GM12878 (cell line): ENCODE measurements around the gene CEP128. TPM values are rescaled to one million over a fixed set of nuclear protein-coding genes. Genes with fewer than 3 reads are reported as not detected.

Source experiments
- ATAC-seq: fragments of 200-7000 bp; cut with Tn5 transposase; 3 replicates; pipeline ENCODE4 v1.9.1; 2020; ENCODE audit warnings: mild to moderate bottlenecking, moderate library complexity
- Bru-seq: library from RNA; stranded (reverse); fragments of 400-500 nt; gene quantifications from one replicate; lab custom pipeline; 2021; lab: Mats Ljungman, UMichigan
- BruChase-seq, 2 experiments: library from RNA; stranded (reverse); fragments of 400-500 nt; gene quantifications; one replicate each; lab custom pipeline; 2021; lab: Mats Ljungman, UMichigan
- BruUV-seq: library from RNA; stranded (reverse); fragments of 400-500 nt; replicated peaks from 2 replicates; lab custom pipeline; 2021; lab: Mats Ljungman, UMichigan
- CTCF ChIA-PET: fragments of 300-600 bp; sonication (Branson Sonifier 250); formaldehyde crosslinking; extraction: SDS; loops from one replicate; lab custom pipeline; 2021; ENCODE audit warnings: inconsistent platforms; lab: Yijun Ruan, JAX
- POLR2A ChIA-PET: fragments of 350-600 bp; formaldehyde crosslinking; extraction: SDS; loops from one replicate; lab custom pipeline; 2021; ENCODE audit warnings: inconsistent platforms; lab: Charles Lee
- RAD21 ChIA-PET: fragments of 300-600 bp; sonication (Branson Sonifier 250); formaldehyde crosslinking; loops from one replicate; lab custom pipeline; 2023; ENCODE audit warnings: antibody characterized with exemption; ENCODE audit not compliant: unreplicated experiment; lab: Charles Lee
- SMC1A ChIA-PET: fragments of 300-600 bp; sonication (Branson Sonifier 250); formaldehyde crosslinking; loops from one replicate; lab custom pipeline; 2023; ENCODE audit not compliant: unreplicated experiment, uncharacterized antibody; lab: Charles Lee
- DNase-seq: peaks from one replicate; pipeline ENCODE4 v3.0.0-alpha.2; 2011; ENCODE audit warnings: low read depth, low spot score
- FAIRE-seq: peaks from 3 replicates; lab custom pipeline; 2011; peaks lifted over from hg19 to GRCh38; lab: Jason Lieb, UNC
- H2AFZ ChIP-seq: 2 replicates; pipeline ENCODE4 v1.6.0; 2011; ENCODE audit warnings: low read depth, low read length, control low read depth; ENCODE audit not compliant: control insufficient read depth
- H3K27ac ChIP-seq: 2 replicates; pipeline ENCODE4 v1.5.1; 2011; ENCODE audit warnings: control low read depth; ENCODE audit not compliant: control insufficient read depth, insufficient read depth
- H3K27me3 ChIP-seq, 2 experiments: replicated peaks in 1 of 2; 2 replicates each; pipeline versions ENCODE4 v1.6.0 to v1.6.1; 2011; ENCODE audit warnings: low read length in 1 of 2; ENCODE audit not compliant: control insufficient read depth in 2 of 2, insufficient read depth in 2 of 2
- H3K36me3 ChIP-seq, 2 experiments: 2 replicates each; pipeline ENCODE4 v1.5.1; 2011; ENCODE audit warnings: low read length in 1 of 2; ENCODE audit not compliant: control insufficient read depth in 2 of 2, insufficient read depth in 2 of 2
- H3K4me1 ChIP-seq: 2 replicates; pipeline ENCODE4 v1.6.1; 2011; ENCODE audit warnings: mild to moderate bottlenecking, low read length, moderate library complexity, mixed read lengths; ENCODE audit not compliant: control insufficient read depth, insufficient read depth
- H3K4me2 ChIP-seq: 2 replicates; pipeline ENCODE4 v1.6.0; 2011; ENCODE audit warnings: control low read depth; ENCODE audit not compliant: control insufficient read depth, insufficient read depth
- H3K4me3 ChIP-seq: fragments of 200-600 bp; sonication (generic); 2 replicates; pipeline ENCODE4 v1.5.1; 2016
- H3K79me2 ChIP-seq: 2 replicates; pipeline ENCODE4 v1.6.0; 2011; ENCODE audit warnings: low read length; ENCODE audit not compliant: control insufficient read depth, insufficient read depth
- H3K9ac ChIP-seq: 2 replicates; pipeline ENCODE4 v1.8.0; 2011; ENCODE audit warnings: low read length, control low read depth, mixed read lengths; ENCODE audit not compliant: control insufficient read depth, insufficient read depth
- H3K9me3 ChIP-seq: replicated peaks from 3 replicates; pipeline ENCODE4 v1.5.1; 2011; ENCODE audit warnings: mild to moderate bottlenecking, low read length; ENCODE audit not compliant: control insufficient read depth, insufficient read depth
- H4K20me1 ChIP-seq: 2 replicates; pipeline ENCODE4 v1.6.0; 2011; ENCODE audit not compliant: control insufficient read depth, insufficient read depth
- ATF7 ChIP-seq: fragments of 450-650 bp; IDR thresholded peaks from 2 replicates; pipeline ENCODE4 v1.6.1; 2016; ENCODE audit warnings: low read depth, mild to moderate bottlenecking
- BCL11A ChIP-seq: IDR thresholded peaks from 2 replicates; pipeline ENCODE4 v1.6.1; 2011; ENCODE audit warnings: low read depth, low read length
- CREM ChIP-seq: IDR thresholded peaks from 2 replicates; pipeline ENCODE4 v1.6.1; 2014; ENCODE audit warnings: antibody characterized with exemption, low read depth
- DPF2 ChIP-seq: fragments of 450-650 bp; IDR thresholded peaks from 2 replicates; pipeline ENCODE4 v1.6.1; 2017; ENCODE audit warnings: mild to moderate bottlenecking
- EP300 ChIP-seq, 2 experiments: fragments of 150-350 bp in 1 of 2; IDR thresholded peaks; 2 replicates each; pipeline ENCODE4 v1.6.1; 2011 to 2012; ENCODE audit warnings: low read depth in 2 of 2, low read length in 2 of 2, borderline replicate concordance in 1 of 2, improper control_type of control experiment in 1 of 2, inconsistent platforms in 1 of 2; ENCODE audit not compliant: control insufficient read depth in 1 of 2
- FOS ChIP-seq: IDR thresholded peaks from 3 replicates; pipeline ENCODE4 v1.6.1; 2011; ENCODE audit warnings: borderline replicate concordance; ENCODE audit not compliant: insufficient read length; ENCODE audit errors: extremely low read depth
- RUNX3 ChIP-seq: IDR thresholded peaks from 2 replicates; pipeline ENCODE4 v1.6.1; 2012; ENCODE audit warnings: low read length, inconsistent platforms
- SIN3A ChIP-seq: IDR thresholded peaks from 2 replicates; pipeline ENCODE4 v1.6.1; 2012; ENCODE audit warnings: low read depth, low read length, improper control_type of control experiment
- TCF12 ChIP-seq: IDR thresholded peaks from 2 replicates; pipeline ENCODE4 v1.6.1; 2011; ENCODE audit warnings: low read depth, mild to moderate bottlenecking, low read length
- YY1 ChIP-seq: IDR thresholded peaks from 2 replicates; pipeline ENCODE4 v1.6.1; 2011; ENCODE audit warnings: low read depth, mild to moderate bottlenecking, low read length
- WGBS: methylation state at CpG from one replicate; pipeline ENCODE4 v1.1.6; 2016; ENCODE audit warnings: low lambda C conversion rate; ENCODE audit not compliant: insufficient replicate concordance, insufficient coverage; ENCODE audit errors: missing lambda C conversion rate; 5-methylcytosine and 5-hydroxymethylcytosine counted together
- in situ Hi-C: fragments of 300-500 bp; cut with MboI; formaldehyde crosslinking; loops from 9 replicates; pipeline ENCODE4 v1.14.3; 2018; ENCODE audit warnings: mixed read lengths
- intact Hi-C: fragments of 100-400 bp; cut with micrococcal nuclease; formaldehyde crosslinking; loops from one replicate; pipeline ENCODE4 v1.14.2; 2022; ENCODE audit not compliant: unreplicated experiment
- long read RNA-seq, 2 experiments: library from polyadenylated mRNA; unstranded; transcript quantifications; one replicate each; pipeline ENCODE4 v2.0.0, GENCODE V29; 2019 to 2020
- polyA minus RNA-seq, 3 experiments: library from RNA; depleted of rRNA, polyadenylated mRNA; stranded (reverse); fragments of >200 nt; gene quantifications; 2 replicates each; pipeline ENCODE4 v1.2.3, GENCODE V29; 2011
- polyA plus RNA-seq, 11 experiments: library from polyadenylated mRNA; depleted of rRNA in 4 of 11; unstranded in 6 of 11; stranded (reverse) in 5 of 11; fragments of >200 nt; fragmentation: Nextera tagmentation in 4 of 11; fragmentation: Illumina TruSeq in 1 of 11; extraction: Ambion mirVana in 4 of 11; extraction: Trizol in 1 of 11; gene quantifications; 1 replicate in 1 of 11; 2 replicates in 10 of 11; pipeline versions ENCODE4 v1.2.1 to v1.2.3, GENCODE V29; 2011 to 2016; ENCODE audit warnings: inconsistent platforms in 2 of 11, missing spikeins in 2 of 11, low read depth in 1 of 11
- total RNA-seq, 4 experiments: library from RNA; depleted of rRNA in 3 of 4; stranded (reverse); fragments of >200 nt in 3 of 4; fragmentation: Illumina TruSeq in 1 of 4; extraction: Trizol in 1 of 4; gene quantifications; 2 replicates each; pipeline versions ENCODE4 v1.2.1 to v1.2.3, GENCODE V29; 2013 to 2021
- TF ChIP-seq, protein P1 (sequence below): IDR thresholded peaks from 2 replicates; pipeline ENCODE4 v1.6.1; 2012; ENCODE audit warnings: low read depth, low read length, improper control_type of control experiment
- TF ChIP-seq, protein P2 (sequence below): fragments of 450-650 bp; conservative IDR thresholded peaks from 2 replicates; pipeline ENCODE4 v1.6.1; 2017; ENCODE audit warnings: mild to moderate bottlenecking, moderate library complexity
- TF ChIP-seq, protein P3 (sequence below): IDR thresholded peaks from 2 replicates; pipeline ENCODE4 v1.6.1; 2012; ENCODE audit warnings: low read depth, low read length, improper control_type of control experiment

The CEP128 gene
- 25.0 and 28.0 TPM in 2 replicates for total RNA-seq (2013; cell fraction: nucleolus; rRNA removed)
- total RNA-seq (2014; rRNA removed) (3.6 and 4.3 TPM in 2 replicates), total RNA-seq (2014; rRNA removed; fragmentation: Illumina TruSeq; extraction: Trizol) (4.7 and 5.9 TPM in 2 replicates), total RNA-seq (2021) (6.7 and 7.7 TPM in 2 replicates), polyA plus RNA-seq (2011; rRNA removed) (2.6 and 3.6 TPM in 2 replicates), polyA plus RNA-seq (2014; fragmentation: Illumina TruSeq; extraction: Trizol) (3.3 and 4.8 TPM in 2 replicates), polyA plus RNA-seq (2014; fragmentation: Nextera tagmentation; extraction: Ambion mirVana) (1 to 10 TPM; 1.1 to 2.4 TPM), polyA plus RNA-seq (2014; rRNA removed) (1.4 and 1.7 TPM in 2 replicates), polyA plus RNA-seq (2016; fragmentation: Nextera tagmentation; extraction: Ambion mirVana) (1 to 10 TPM; 5.6 to 6.7 TPM), polyA minus RNA-seq (2011; rRNA and poly(A)+ RNA removed) (8.0 and 11.2 TPM in 2 replicates), Bru-seq, nascent RNA (percentile 51 among the genes with signal in this experiment), BruChase-seq, experiment 1, labeled RNA remaining after a 6-hour chase (percentile 48 among the genes with signal in this experiment), BruChase-seq, experiment 2, labeled RNA remaining after a 2-hour chase (percentile 53 among the genes with signal in this experiment)
- polyA plus RNA-seq (2011; ENCODE audit: low read depth) = 1.9 TPM
- 0.91 and 2.2 TPM in 2 replicates for polyA plus RNA-seq (2011; cell fraction: cytosol; rRNA removed)
- polyA plus RNA-seq (2011; cell fraction: nucleus; rRNA removed) = 5.1 and 6.1 TPM in 2 replicates
- 2.4 and 2.5 TPM in 2 replicates for polyA plus RNA-seq (2012)
- polyA minus RNA-seq (2011; cell fraction: cytosol; rRNA and poly(A)+ RNA removed) = 1.2 and 3.7 TPM in 2 replicates
- polyA minus RNA-seq (2011; cell fraction: nucleus; rRNA and poly(A)+ RNA removed) = 13.7 and 26.2 TPM in 2 replicates
- long read RNA-seq, experiment 1, partial matches to known transcripts = 4 of 5 reads
- long read RNA-seq, experiment 1, other reads (novel, unspliced or antisense) = 1 of 5 reads
- long read RNA-seq, experiment 2, full-length matches to known transcripts = 2 of 38 reads
- long read RNA-seq, experiment 2, partial matches to known transcripts = 27 of 38 reads
- long read RNA-seq, experiment 2, other reads (novel, unspliced or antisense) = 9 of 38 reads

DNA sequence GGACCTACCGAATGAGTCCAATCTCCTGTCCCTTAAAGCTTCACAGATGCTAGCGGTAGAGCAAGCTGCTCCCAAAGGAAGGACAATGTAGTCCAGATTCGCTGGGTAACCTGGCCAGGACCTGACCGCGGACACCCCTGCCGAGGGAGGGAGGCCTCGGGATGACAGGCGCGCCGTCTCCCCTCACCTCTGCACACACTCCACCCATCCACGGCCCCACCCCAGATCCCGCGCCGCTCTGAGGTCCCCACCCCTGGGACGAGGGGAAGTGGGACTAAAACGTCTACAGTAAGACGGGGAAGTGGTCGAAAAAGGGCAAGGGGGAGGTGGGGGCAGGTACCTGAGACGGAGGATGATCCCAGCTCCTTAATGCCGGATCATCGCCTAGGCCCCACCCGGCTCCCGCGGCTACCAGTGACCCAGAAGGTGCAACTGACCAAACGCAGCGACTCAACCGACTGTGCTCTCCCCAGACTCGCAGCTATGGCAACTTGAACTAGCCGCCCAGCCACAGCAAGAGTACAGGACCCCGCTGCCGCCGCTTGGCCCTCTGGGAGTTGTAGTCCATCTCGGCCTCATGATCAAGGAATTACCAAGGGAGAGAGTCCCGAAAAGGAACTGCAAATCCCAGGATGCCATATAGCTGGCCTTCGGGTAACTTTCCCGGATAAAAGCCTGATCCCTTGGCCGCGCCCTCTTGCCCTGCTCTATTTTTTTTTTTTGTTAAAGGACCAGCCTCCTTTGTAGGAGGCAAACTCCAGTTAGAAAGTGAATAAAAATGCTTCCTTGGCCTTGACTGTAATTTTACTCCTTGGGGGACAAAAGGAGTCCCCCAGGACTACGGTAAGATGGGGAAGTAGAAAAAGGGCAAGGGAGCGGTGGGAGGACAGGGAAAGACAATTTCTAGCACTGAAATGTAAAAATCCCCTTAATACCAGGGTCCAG, at the start of gene CEP128:
Gene CEP128 (minus strand): TSS at position 498 of the 945 bp plus-strand sequence.
- intact Hi-C loops (loop anchor here (5.0 kb wide), 1 partner anchor 276 kb away; no protein-coding TSS in a partner anchor), in situ Hi-C loops (no loop called here)
- Histone ChIP-seq H3K4me3 (peak within 1 kb of the TSS; percentile 60), H3K27ac (peak within 1 kb of the TSS; percentile 78), H4K20me1 (no peaks in the 10 kb centered on the region), H3K27me3 (no peaks in the 10 kb centered on the region), H3K9ac (peak within 1 kb of the TSS; percentile 74), H3K79me2 (no peaks in the 10 kb centered on the region), H3K36me3 (no peaks in the 10 kb centered on the region), H3K4me1 (no peaks in the 10 kb centered on the region), H3K9me3 (no peaks in the 10 kb centered on the region), H3K4me2 (peak within 1 kb of the TSS; percentile 91), H2AFZ (peak within 1 kb of the TSS; percentile 98)
- ChIA-PET CTCF (interaction anchor here (0.6 to 2.0 kb wide), 9 partner anchors 11 to 523 kb away, joined by 3 to 8 read pairs (median 4); partner anchors contain the start of gene TSHR), SMC1A (interaction anchor here (0.9 to 3.5 kb wide), 7 partner anchors 10 to 91 kb away, joined by 3 to 30 read pairs (median 4); no protein-coding TSS in a partner anchor), RAD21 (interaction anchor here (0.9 to 1.8 kb wide), 5 partner anchors 10 to 228 kb away, joined by 3 to 7 read pairs (median 4); no protein-coding TSS in a partner anchor), POLR2A (interaction anchor here (0.6 to 1.7 kb wide), 3 partner anchors 11 to 321 kb away, joined by 3 to 9 read pairs (median 5); partner anchors contain the start of gene GTF2A1)
- ATAC-seq (peak; percentile 98), DNase-seq (peak; percentile 92), FAIRE-seq (peak; percentile 80)
- WGBS = 1% methylated on average over 40 of the region's 40 CpGs
- BruUV-seq = TSS peak; percentile 81
- TF ChIP-seq, protein P1, sequence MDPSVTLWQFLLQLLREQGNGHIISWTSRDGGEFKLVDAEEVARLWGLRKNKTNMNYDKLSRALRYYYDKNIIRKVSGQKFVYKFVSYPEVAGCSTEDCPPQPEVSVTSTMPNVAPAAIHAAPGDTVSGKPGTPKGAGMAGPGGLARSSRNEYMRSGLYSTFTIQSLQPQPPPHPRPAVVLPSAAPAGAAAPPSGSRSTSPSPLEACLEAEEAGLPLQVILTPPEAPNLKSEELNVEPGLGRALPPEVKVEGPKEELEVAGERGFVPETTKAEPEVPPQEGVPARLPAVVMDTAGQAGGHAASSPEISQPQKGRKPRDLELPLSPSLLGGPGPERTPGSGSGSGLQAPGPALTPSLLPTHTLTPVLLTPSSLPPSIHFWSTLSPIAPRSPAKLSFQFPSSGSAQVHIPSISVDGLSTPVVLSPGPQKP = no peak
- TF ChIP-seq EP300 (IDR thresholded peaks at IDR 0.05; ENCODE audit: borderline replicate concordance in 1 of 2, control insufficient read depth in 1 of 2, low read depth in 2 of 2, low read length in 2 of 2) (no peak), TCF12 (0 out of 2 replicates have a peak, but pooled peaks have one; percentile 16), RUNX3 (peak; percentile 40), BCL11A (no peak), FOS (no peak), ATF7 (peak; percentile 11; the same call in 1 of the 2 replicates), CREM (peak; percentile 88), YY1 (peak; percentile 78; the same call in 1 of the 2 replicates), SIN3A (peak; percentile 98), DPF2 (no peak)
- TF ChIP-seq, protein P2, sequence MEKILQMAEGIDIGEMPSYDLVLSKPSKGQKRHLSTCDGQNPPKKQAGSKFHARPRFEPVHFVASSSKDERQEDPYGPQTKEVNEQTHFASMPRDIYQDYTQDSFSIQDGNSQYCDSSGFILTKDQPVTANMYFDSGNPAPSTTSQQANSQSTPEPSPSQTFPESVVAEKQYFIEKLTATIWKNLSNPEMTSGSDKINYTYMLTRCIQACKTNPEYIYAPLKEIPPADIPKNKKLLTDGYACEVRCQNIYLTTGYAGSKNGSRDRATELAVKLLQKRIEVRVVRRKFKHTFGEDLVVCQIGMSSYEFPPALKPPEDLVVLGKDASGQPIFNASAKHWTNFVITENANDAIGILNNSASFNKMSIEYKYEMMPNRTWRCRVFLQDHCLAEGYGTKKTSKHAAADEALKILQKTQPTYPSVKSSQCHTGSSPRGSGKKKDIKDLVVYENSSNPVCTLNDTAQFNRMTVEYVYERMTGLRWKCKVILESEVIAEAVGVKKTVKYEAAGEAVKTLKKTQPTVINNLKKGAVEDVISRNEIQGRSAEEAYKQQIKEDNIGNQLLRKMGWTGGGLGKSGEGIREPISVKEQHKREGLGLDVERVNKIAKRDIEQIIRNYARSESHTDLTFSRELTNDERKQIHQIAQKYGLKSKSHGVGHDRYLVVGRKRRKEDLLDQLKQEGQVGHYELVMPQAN = peak; percentile 99
- TF ChIP-seq, protein P3, sequence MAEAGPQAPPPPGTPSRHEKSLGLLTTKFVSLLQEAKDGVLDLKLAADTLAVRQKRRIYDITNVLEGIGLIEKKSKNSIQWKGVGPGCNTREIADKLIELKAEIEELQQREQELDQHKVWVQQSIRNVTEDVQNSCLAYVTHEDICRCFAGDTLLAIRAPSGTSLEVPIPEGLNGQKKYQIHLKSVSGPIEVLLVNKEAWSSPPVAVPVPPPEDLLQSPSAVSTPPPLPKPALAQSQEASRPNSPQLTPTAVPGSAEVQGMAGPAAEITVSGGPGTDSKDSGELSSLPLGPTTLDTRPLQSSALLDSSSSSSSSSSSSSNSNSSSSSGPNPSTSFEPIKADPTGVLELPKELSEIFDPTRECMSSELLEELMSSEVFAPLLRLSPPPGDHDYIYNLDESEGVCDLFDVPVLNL = peak; percentile 96
